HEK293T (cell line): ENCODE results near the gene TCF15.

Source experiments
- BHLHE40 ChIP-seq: fragments of 450-650 bp; IDR thresholded peaks from 2 replicates; pipeline ENCODE4 v1.6.1; 2016; ENCODE audit warnings: mild to moderate bottlenecking, moderate library complexity, borderline replicate concordance
- CTBP1 ChIP-seq: fragments of 450-650 bp; IDR thresholded peaks from 2 replicates; pipeline ENCODE4 v1.6.1; 2016; ENCODE audit warnings: borderline replicate concordance
- FOXA1 ChIP-seq: fragments of 450-650 bp; IDR thresholded peaks from 2 replicates; pipeline ENCODE4 v1.6.1; 2016; ENCODE audit warnings: mild to moderate bottlenecking
- FOXM1 ChIP-seq: fragments of 450-650 bp; IDR thresholded peaks from 2 replicates; pipeline ENCODE4 v1.6.1; 2017; ENCODE audit warnings: mild to moderate bottlenecking, borderline replicate concordance
- HDGF ChIP-seq: fragments of 450-650 bp; IDR thresholded peaks from 2 replicates; pipeline ENCODE4 v1.6.1; 2017; ENCODE audit warnings: antibody characterized with exemption, borderline replicate concordance
- L3MBTL2 ChIP-seq: fragments of 450-650 bp; conservative IDR thresholded peaks from 2 replicates; pipeline ENCODE4 v1.6.1; 2016; ENCODE audit warnings: mild to moderate bottlenecking
- NFRKB ChIP-seq: fragments of 450-650 bp; IDR thresholded peaks from 2 replicates; pipeline ENCODE4 v1.6.1; 2016; ENCODE audit warnings: mild to moderate bottlenecking, moderate library complexity
- SP1 ChIP-seq: fragments of 450-650 bp; IDR thresholded peaks from 2 replicates; pipeline ENCODE4 v1.6.1; 2017
- SUZ12 ChIP-seq: fragments of 450-650 bp; IDR thresholded peaks from 2 replicates; pipeline ENCODE4 v1.6.1; 2016; ENCODE audit warnings: mild to moderate bottlenecking
- TARDBP ChIP-seq: fragments of 450-650 bp; IDR thresholded peaks from 2 replicates; pipeline ENCODE4 v1.6.1; 2016

DNA sequence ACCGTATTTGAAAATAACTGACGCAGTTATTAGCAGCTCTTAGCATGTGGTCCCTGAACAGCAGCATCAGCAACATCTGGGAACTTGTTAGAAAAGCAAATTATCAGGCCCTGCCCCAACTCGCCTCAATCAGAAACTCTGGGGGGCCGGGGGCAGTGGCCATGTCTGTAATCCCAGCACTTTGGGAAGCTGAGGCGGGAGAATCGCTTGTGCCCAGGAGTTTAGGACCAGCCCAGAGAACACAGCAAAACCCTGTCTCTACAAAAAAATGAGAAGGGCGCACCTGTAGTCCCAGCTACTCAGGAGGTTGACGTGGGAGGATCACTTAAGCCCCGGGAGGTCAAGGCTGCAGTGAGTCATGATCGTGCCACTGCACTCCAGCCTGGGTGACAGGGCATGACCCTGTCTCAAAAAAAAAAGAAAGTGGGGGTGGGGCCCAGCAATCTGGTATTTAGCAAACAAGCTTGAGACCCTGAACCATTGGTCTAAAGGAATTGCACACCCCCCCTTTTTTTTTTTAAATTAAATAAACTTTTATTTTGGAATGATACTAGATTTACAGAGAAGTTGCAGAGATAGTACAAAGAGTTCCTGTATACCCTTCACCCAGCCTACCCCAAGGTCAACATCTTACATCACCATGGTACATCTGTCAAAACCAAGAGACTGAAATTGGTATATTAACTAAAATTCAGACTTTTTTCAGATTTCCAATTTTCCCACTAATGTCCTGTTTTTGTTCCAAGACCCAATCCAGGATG lies 36.2 kb upstream of the TCF15 start:
- TF ChIP-seq SP1 (no peak), TARDBP (no peak), SUZ12 (no peak), FOXA1 (no peak), BHLHE40 (no peak), FOXM1 (no peak), CTBP1 (no peak), HDGF (no peak), L3MBTL2 (no peak), NFRKB (no peak)
